HG03521 (cell line): ENCODE measurements around the gene FBXW4.

ENCODE experiments used
- ATAC-seq: cut with Tn5 transposase; IDR thresholded peaks from one replicate; pipeline ENCODE4 v1.9.1; 2021; ENCODE audit warnings: mild to moderate bottlenecking, moderate library complexity; ENCODE audit not compliant: unreplicated experiment

The FBXW4 gene

DNA sequence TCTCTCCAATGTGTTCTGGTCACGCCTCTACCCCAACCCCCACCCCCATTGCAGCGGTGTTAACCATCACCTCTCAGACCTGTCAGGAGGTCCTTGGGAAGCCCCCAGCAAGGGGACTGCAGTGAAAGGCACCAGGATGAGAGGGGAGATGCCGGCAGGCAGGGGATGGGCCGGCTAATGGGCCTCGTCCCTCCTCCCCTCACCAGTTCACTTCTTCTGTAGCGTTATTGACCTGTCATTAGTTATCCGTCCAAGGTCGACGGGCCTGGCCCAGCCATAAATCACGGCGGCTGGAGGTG, 125.7 kb downstream of the FBXW4 start:
- no peak for ATAC-seq

- no peak for ATAC-seq
These were observed 126.8 kb downstream of the FBXW4 start for GRCh38 chr10:101568054-101568745.

GRCh38 chr10:101567165-101568006, 127.6 kb downstream of the FBXW4 start:
- no peak for ATAC-seq

GRCh38 chr10:101566333-101567164, 128.4 kb downstream of the FBXW4 start:
- no peak for ATAC-seq

DNA sequence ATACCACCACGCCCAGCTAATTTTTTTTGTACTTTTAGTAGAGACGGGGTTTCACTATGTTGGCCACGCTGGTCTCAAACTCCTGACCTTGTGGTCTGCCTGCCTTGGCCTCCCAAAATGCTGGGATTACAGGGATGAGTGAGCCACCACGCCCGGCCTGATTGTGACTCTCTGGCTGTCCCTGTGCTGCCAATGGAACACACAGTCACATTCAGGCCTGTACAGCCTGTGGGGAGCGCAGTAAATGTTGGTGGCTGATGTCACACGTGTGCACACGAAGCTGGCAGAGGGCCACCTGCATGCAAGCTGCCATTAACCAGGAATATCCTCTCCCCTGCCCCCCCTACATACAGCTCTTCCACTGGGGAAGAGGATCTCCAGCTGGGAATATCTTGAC, 129.0 kb downstream of the FBXW4 start:
- no peak for ATAC-seq

- ATAC-seq = no peak
These were observed 129.5 kb downstream of the FBXW4 start for GRCh38 chr10:101565370-101565900.

GRCh38 chr10:101564490-101564991, 130.4 kb downstream of the FBXW4 start:
- no peak for ATAC-seq

DNA sequence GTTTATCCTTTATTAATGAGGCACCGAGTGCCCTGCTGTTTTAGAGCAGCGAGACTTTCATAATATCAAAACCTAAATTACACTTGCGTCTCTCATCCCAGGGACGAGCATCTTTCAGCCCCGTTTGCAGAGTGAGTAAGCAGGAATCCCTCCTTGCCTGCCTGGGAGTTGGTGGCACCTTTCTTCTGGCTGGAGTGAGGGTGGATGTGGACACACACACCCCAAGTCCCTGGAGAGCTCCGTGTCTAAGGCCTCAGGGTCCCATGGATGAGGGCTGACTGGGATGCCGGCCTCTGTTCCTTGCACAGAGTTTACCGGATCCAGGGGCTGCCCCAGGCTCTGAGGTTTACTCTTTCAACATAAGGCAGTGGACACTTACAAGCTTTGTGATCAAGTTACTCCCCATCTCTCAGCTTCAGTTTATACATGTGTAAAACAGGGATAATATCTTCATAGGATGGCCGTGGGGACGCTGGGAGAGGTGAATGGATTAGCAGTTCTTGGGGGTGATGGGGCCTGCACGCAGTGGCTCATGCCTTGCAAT, 131.4 kb downstream of the FBXW4 start:
- no peak for ATAC-seq

- no peak for ATAC-seq
These were observed 132.0 kb downstream of the FBXW4 start for GRCh38 chr10:101563007-101563406.

- no peak for ATAC-seq
These were observed 132.7 kb downstream of the FBXW4 start for GRCh38 chr10:101562231-101562630.

DNA sequence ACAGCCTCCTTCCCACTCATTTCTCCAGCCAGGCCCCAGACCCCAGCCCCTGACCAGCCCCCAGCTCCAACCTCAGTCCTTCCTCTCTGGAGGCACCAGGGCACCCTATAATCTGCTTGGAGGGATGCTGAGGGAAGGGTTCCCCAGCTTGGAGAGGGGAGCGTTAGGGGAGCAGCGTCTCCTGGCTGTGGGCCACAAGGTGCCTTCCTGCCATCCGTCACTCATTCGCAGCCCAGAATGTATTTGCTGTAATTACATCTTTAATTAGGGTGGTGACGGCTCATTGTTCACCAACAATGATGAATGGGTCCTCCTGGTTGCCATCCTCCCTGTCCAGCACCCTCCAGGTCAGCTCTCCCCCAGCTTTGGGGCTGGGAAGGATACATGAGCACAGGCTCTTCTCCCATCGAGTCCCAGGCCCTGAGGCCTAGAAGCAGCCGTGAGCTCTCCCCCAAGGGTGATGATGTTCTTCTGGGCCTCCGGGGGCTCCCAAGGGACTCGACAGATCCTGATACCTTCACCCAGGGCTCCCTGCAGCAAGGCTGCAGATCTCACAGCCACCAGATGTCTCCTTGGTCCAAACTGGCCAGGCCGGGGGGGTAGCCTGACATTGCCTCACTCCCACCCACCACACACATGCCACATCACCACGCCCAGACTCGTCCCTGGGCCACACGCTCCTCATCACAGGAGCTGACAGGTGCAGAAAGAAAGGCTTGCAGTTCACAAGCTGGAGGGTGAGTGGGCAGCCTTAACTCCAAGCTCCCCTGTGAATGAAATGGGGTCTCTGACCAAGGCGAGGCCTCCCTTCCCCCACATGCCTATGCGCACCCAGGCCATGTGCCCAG, 133.7 kb downstream of the FBXW4 start:
- no peak for ATAC-seq
